Measurements from ENCODE around the gene HORMAD2. TPM values are rescaled to one million over a fixed set of nuclear protein-coding genes. Genes with fewer than 3 reads are reported as not detected.

Gene HORMAD2
- not detected in 2 replicates for total RNA-seq
- long read RNA-seq, partial matches to known transcripts: 1 of 1 reads
- long read RNA-seq, other reads (novel, unspliced or antisense): 0 of 1 reads

- peaks cover 39% of the 10 kb centered on the region for H3K27me3 Mint-ChIP-seq (ENCODE audit: low read depth)
- peaks cover 11% of the 10 kb centered on the region for H3K4me1 Mint-ChIP-seq
- DNase-seq (ENCODE audit: low read depth, low spot score): peak; percentile 81
- H3K9me3 Mint-ChIP-seq: peaks cover 7% of the 10 kb centered on the region
- no peak within 1 kb of the TSS for H3K27ac Mint-ChIP-seq (ENCODE audit: unreplicated experiment)
- H3K36me3 Mint-ChIP-seq (ENCODE audit: low read depth): no peaks in the 10 kb centered on the region
- no peak for TF ChIP-seq CTCF (conservative IDR thresholded peaks at IDR 0.05)
- peak within 1 kb of the TSS; percentile 63 for H3K4me3 Mint-ChIP-seq
Measured at GRCh38 chr22:30079952-30080533, at the start of gene HORMAD2. HORMAD2 (plus strand) TSS chr22:30080464; CDS start chr22:30093953, 13,489 bp downstream.

GRCh38 chr22:30031328-30031727 is 48.9 kb upstream of the HORMAD2 start:
- Mint-ChIP-seq H3K27me3 (ENCODE audit: low read depth) (no peaks in the 10 kb centered on the region), H3K4me3 (no peak overlapping the region), H3K4me1 (peaks cover 5% of the 10 kb centered on the region), H3K27ac (ENCODE audit: unreplicated experiment) (no peak overlapping the region), H3K36me3 (ENCODE audit: low read depth) (peaks cover 2% of the 10 kb centered on the region), H3K9me3 (no peaks in the 10 kb centered on the region)
- no peak for TF ChIP-seq CTCF (conservative IDR thresholded peaks at IDR 0.05)
- no peak for DNase-seq (ENCODE audit: low read depth, low spot score)

GRCh38 chr22:30031764-30032455 is 48.4 kb upstream of the HORMAD2 start:
- H3K27me3 Mint-ChIP-seq (ENCODE audit: low read depth): no peaks in the 10 kb centered on the region
- TF ChIP-seq CTCF (conservative IDR thresholded peaks at IDR 0.05): no peak
- H3K27ac Mint-ChIP-seq (ENCODE audit: unreplicated experiment): no peak overlapping the region
- H3K9me3 Mint-ChIP-seq: no peaks in the 10 kb centered on the region
- peaks cover 2% of the 10 kb centered on the region for H3K36me3 Mint-ChIP-seq (ENCODE audit: low read depth)
- no peak for DNase-seq (ENCODE audit: low read depth, low spot score)
- no peak overlapping the region for H3K4me3 Mint-ChIP-seq
- peaks cover 5% of the 10 kb centered on the region for H3K4me1 Mint-ChIP-seq

GRCh38 chr22:30033137-30033536 is 47.1 kb upstream of the HORMAD2 start:
- TF ChIP-seq CTCF (conservative IDR thresholded peaks at IDR 0.05): no peak
- Mint-ChIP-seq H3K27me3 (ENCODE audit: low read depth) (no peaks in the 10 kb centered on the region), H3K9me3 (no peaks in the 10 kb centered on the region), H3K4me1 (peaks cover 5% of the 10 kb centered on the region), H3K27ac (ENCODE audit: unreplicated experiment) (peak overlapping the region; percentile 16), H3K36me3 (ENCODE audit: low read depth) (no peaks in the 10 kb centered on the region), H3K4me3 (no peak overlapping the region)
- DNase-seq (ENCODE audit: low read depth, low spot score): no peak

GRCh38 chr22:30033901-30034300 is 46.4 kb upstream of the HORMAD2 start:
- DNase-seq (ENCODE audit: low read depth, low spot score): no peak
- no peak for TF ChIP-seq CTCF (conservative IDR thresholded peaks at IDR 0.05)
- Mint-ChIP-seq H3K9me3 (no peaks in the 10 kb centered on the region), H3K36me3 (ENCODE audit: low read depth) (no peaks in the 10 kb centered on the region), H3K27ac (ENCODE audit: unreplicated experiment) (no peak overlapping the region), H3K4me3 (no peak overlapping the region), H3K27me3 (ENCODE audit: low read depth) (no peaks in the 10 kb centered on the region), H3K4me1 (peaks cover 5% of the 10 kb centered on the region)

Measured in neural crest cell (in vitro differentiated cells).